Measurements from ENCODE around the gene CDKL2.

DNA sequence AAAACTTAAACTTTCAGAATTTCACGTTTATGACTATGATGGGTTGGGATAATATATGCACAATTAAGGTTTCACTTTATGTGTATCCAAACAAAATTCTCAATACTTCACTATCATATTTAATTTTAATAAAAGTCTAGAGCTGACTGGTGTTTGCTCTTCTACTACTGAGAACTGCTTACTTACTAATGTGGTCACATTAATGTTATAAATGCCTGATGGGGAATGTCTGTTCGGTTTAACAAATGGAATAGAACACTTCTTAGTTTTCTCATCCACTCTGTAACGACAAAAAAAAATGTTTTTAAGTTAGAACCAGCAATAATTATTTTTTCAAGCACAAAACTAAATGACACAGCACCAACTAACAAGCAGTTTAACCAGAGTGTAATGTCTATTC is 34.3 kb downstream of the CDKL2 start:
- TF ChIP-seq REST (IDR thresholded peaks at IDR 0.05; ENCODE audit: low read depth) (no peak), EP300 (IDR thresholded peaks at IDR 0.05; ENCODE audit: borderline replicate concordance) (no peak), CEBPB (IDR thresholded peaks at IDR 0.05) (no peak)
